Measurements from ENCODE around the gene TMEM170A. TPM values are rescaled to one million over a fixed set of nuclear protein-coding genes. Genes with fewer than 3 reads are reported as not detected.

The TMEM170A gene
- polyA plus RNA-seq, 1 donor (not counting 4 experiments of a cell fraction or from before 2014, with no cell fraction given) = 22.1 TPM

- no peak overlapping the region for H3K9ac ChIP-seq (ENCODE audit: control insufficient read depth, extremely low read depth, insufficient read depth, low read length)
- H2AFZ ChIP-seq (ENCODE audit: control insufficient read depth, low read length) = no peak overlapping the region
- H3K27me3 ChIP-seq (ENCODE audit: control insufficient read depth, extremely low read depth, insufficient read depth, low read length) = no peaks in the 10 kb centered on the region
- H4K20me1 ChIP-seq (ENCODE audit: control insufficient read depth, extremely low read depth, insufficient read depth, low read length) = no peaks in the 10 kb centered on the region
- peaks cover 0 to 9% of the 10 kb centered on the region in 2 experiments for H3K36me3 ChIP-seq (ENCODE audit: control insufficient read depth in 2 of 2, extremely low read depth in 1 of 2, insufficient read depth in 2 of 2, low read length in 2 of 2)
- DNase-seq (ENCODE audit: low read depth, low spot score) (no peak), FAIRE-seq (no peak)
- no peak overlapping the region for H3K4me2 ChIP-seq (ENCODE audit: control insufficient read depth, extremely low read depth, insufficient read depth, low read depth, low read length)
- no peaks in the 10 kb centered on the region for H3K9me1 ChIP-seq (ENCODE audit: control insufficient read depth, extremely low read depth, insufficient read depth, low read length)
- H3K27ac ChIP-seq (ENCODE audit: control insufficient read depth, insufficient read depth, low read length) = no peak overlapping the region
- no peaks in the 10 kb centered on the region for H3K9me3 ChIP-seq (ENCODE audit: control insufficient read depth, low read depth, low read length)
- H3K4me1 ChIP-seq (ENCODE audit: control insufficient read depth, extremely low read depth, insufficient read depth, low read length) = no peaks in the 10 kb centered on the region
- dilution Hi-C loops (cut with MboI; ENCODE audit: extremely low pct_ligation_motif_present, low sequenced_read_pairs) = no loop called here
- H3K79me2 ChIP-seq (ENCODE audit: control insufficient read depth, insufficient read depth, low read length) = peaks cover 9% of the 10 kb centered on the region
- H3K4me3 ChIP-seq (ENCODE audit: control insufficient read depth in 2 of 3, extremely low read depth in 1 of 3, insufficient read depth in 2 of 3, low read depth in 1 of 3, low read length in 3 of 3) = no peak overlapping the region
- TF ChIP-seq CTCF (optimal IDR thresholded peaks at IDR 0.05 in 1 of 3, IDR thresholded peaks at IDR 0.05 in 1 of 3, conservative IDR thresholded peaks at IDR 0.05 in 1 of 3; ENCODE audit: extremely low read depth in 1 of 3, insufficient read depth in 2 of 3, low read length in 3 of 3) = no peak
Observed at GRCh38 chr16:75446416-75446815, 18.1 kb downstream of the TMEM170A start.

- Histone ChIP-seq H2AFZ (ENCODE audit: control insufficient read depth, low read length) (no peak overlapping the region), H3K4me3 (ENCODE audit: control insufficient read depth in 2 of 3, extremely low read depth in 1 of 3, insufficient read depth in 2 of 3, low read depth in 1 of 3, low read length in 3 of 3) (no peak overlapping the region), H3K27me3 (ENCODE audit: control insufficient read depth, extremely low read depth, insufficient read depth, low read length) (no peaks in the 10 kb centered on the region), H3K27ac (ENCODE audit: control insufficient read depth, insufficient read depth, low read length) (no peak overlapping the region), H4K20me1 (ENCODE audit: control insufficient read depth, extremely low read depth, insufficient read depth, low read length) (no peaks in the 10 kb centered on the region), H3K4me2 (ENCODE audit: control insufficient read depth, extremely low read depth, insufficient read depth, low read depth, low read length) (no peak overlapping the region), H3K9me1 (ENCODE audit: control insufficient read depth, extremely low read depth, insufficient read depth, low read length) (no peaks in the 10 kb centered on the region), H3K79me2 (ENCODE audit: control insufficient read depth, insufficient read depth, low read length) (peaks cover 3% of the 10 kb centered on the region), H3K9ac (ENCODE audit: control insufficient read depth, extremely low read depth, insufficient read depth, low read length) (no peak overlapping the region), H3K9me3 (ENCODE audit: control insufficient read depth, low read depth, low read length) (no peaks in the 10 kb centered on the region), H3K36me3 (ENCODE audit: control insufficient read depth in 2 of 2, extremely low read depth in 1 of 2, insufficient read depth in 2 of 2, low read length in 2 of 2) (peaks cover 0 to 5% of the 10 kb centered on the region in 2 experiments), H3K4me1 (ENCODE audit: control insufficient read depth, extremely low read depth, insufficient read depth, low read length) (no peaks in the 10 kb centered on the region)
- dilution Hi-C loops (cut with MboI; ENCODE audit: extremely low pct_ligation_motif_present, low sequenced_read_pairs) = no loop called here
- no peak for FAIRE-seq
- no peak for DNase-seq (ENCODE audit: low read depth, low spot score)
- TF ChIP-seq CTCF (optimal IDR thresholded peaks at IDR 0.05 in 1 of 3, IDR thresholded peaks at IDR 0.05 in 1 of 3, conservative IDR thresholded peaks at IDR 0.05 in 1 of 3; ENCODE audit: extremely low read depth in 1 of 3, insufficient read depth in 2 of 3, low read length in 3 of 3) = no peak
- TF ChIP-seq EZH2 (IDR thresholded peaks at IDR 0.05; ENCODE audit: low read length) = no peak
Observed at GRCh38 chr16:75445298-75445697, 19.2 kb downstream of the TMEM170A start.

All from keratinocyte (primary cell).